ENCODE data around the gene PARD6G. TPM values are rescaled to one million over a fixed set of nuclear protein-coding genes. Genes with fewer than 3 reads are reported as not detected.

Gene PARD6G
- total RNA-seq, 1 donor from 2014 or later: 29.6 TPM

DNA sequence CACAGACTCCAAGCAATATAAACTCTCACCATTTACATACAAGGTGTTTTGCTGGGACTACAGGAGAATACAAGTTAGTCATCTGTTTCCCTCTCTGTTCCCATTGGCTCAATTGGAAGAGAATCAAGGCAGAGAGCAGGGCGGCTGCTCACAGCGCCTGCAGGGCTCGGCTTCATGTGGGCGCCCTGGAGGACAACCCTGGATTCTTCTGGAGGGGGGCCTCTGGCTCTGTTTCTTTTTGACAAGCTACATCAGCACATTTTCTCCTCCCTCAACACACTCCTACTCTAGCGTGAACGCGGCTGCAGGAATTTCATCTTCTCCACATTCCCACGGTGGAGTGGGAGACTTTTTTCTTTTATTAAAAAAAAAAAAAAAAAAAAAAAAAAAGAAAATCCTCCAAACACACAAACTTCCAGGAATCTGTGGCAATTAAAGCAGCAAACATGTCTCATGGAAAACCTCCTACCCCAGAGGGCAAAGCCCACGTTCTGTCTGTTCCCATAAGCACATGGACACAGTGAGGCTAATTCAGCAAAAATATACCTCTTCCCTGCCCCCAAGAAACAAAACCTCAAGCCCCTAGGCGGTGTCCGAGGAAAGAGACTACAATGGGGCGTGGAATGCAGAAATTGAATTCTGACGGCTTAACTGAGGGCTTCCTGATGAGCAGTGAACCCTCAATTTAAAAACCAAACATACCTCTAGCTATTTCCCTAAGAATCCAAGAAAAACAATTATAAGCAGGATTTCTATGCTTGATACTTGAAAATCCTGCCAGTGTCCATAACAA, 50.6 kb downstream of the PARD6G start:
- Mint-ChIP-seq H3K9me3 (ENCODE audit: unreplicated experiment) (no peaks in the 10 kb centered on the region), H3K36me3 (ENCODE audit: low read depth, unreplicated experiment) (peaks cover 5% of the 10 kb centered on the region), H3K4me3 (ENCODE audit: unreplicated experiment) (peak overlapping the region; percentile 62), H3K4me1 (ENCODE audit: low read depth, unreplicated experiment) (peaks cover 28% of the 10 kb centered on the region), H3K27ac (ENCODE audit: unreplicated experiment) (peak overlapping the region; percentile 92), H3K27me3 (ENCODE audit: low read depth, unreplicated experiment) (no peaks in the 10 kb centered on the region)
- H3K27ac ChIP-seq (ENCODE audit: low read depth, low read length): no peak overlapping the region
- DNase-seq (ENCODE audit: low read depth): peak; percentile 52
- H3K27me3 ChIP-seq (ENCODE audit: insufficient read depth, low read length): no peaks in the 10 kb centered on the region
- no peaks in the 10 kb centered on the region for H3K79me2 ChIP-seq (ENCODE audit: insufficient read depth, low read length)
- H3K4me3 ChIP-seq (ENCODE audit: insufficient read depth, low read depth, low read length): no peak overlapping the region
- H3K4me1 ChIP-seq (ENCODE audit: insufficient read depth, low read length): peaks cover 19% of the 10 kb centered on the region
- H3K36me3 ChIP-seq (ENCODE audit: insufficient read depth, low read length): no peaks in the 10 kb centered on the region
- no peak overlapping the region for H3K9ac ChIP-seq (ENCODE audit: low read length)
- H4K20me1 ChIP-seq (ENCODE audit: insufficient read depth, low read length): peaks cover 13% of the 10 kb centered on the region
- no peak overlapping the region for H2AFZ ChIP-seq (ENCODE audit: low read depth, low read length)
- FAIRE-seq: no peak
- H3K4me2 ChIP-seq (ENCODE audit: low read length): peak overlapping the region; percentile 59
- TF ChIP-seq, protein P1, sequence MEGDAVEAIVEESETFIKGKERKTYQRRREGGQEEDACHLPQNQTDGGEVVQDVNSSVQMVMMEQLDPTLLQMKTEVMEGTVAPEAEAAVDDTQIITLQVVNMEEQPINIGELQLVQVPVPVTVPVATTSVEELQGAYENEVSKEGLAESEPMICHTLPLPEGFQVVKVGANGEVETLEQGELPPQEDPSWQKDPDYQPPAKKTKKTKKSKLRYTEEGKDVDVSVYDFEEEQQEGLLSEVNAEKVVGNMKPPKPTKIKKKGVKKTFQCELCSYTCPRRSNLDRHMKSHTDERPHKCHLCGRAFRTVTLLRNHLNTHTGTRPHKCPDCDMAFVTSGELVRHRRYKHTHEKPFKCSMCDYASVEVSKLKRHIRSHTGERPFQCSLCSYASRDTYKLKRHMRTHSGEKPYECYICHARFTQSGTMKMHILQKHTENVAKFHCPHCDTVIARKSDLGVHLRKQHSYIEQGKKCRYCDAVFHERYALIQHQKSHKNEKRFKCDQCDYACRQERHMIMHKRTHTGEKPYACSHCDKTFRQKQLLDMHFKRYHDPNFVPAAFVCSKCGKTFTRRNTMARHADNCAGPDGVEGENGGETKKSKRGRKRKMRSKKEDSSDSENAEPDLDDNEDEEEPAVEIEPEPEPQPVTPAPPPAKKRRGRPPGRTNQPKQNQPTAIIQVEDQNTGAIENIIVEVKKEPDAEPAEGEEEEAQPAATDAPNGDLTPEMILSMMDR (IDR thresholded peaks at IDR 0.05; ENCODE audit: insufficient read depth, low read depth, low read length): no peak
- TF ChIP-seq EZH2 (IDR thresholded peaks at IDR 0.05; ENCODE audit: insufficient read depth, low read length): no peak
- H3K9me3 ChIP-seq (ENCODE audit: insufficient read depth, low read depth, low read length): no peaks in the 10 kb centered on the region

DNA sequence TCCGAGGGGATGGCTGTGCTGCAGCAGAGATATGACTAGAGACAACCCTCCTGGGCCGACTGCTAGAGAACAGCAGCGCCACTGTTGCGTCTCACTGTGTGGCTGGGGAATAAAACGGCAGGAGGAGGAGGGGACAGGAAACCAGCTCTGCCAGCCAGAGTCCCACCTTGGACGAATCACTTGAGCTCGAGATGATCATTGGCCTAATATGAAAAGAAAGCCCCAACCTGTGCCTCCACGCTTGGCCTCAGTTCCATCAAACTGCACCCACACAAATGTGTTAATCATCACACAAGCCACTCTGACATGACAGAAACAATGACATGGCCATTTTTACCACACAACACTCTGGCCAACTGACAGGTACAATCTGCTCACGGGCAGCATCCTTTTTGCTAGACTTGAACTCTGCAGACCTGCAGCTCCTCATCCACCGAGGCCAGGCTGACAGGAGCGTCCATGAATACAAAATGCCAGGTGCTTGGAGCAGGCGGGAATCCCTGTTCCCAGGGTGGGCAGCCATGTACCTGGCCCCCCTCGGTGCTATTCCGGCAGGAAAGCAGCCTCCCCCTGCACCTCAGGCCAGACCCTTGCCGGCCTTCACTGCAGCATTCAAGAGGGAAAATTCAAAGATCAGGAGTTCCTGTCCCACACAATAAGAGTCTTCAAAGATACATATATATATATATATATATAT, 52.3 kb downstream of the PARD6G start:
- no peak overlapping the region for H2AFZ ChIP-seq (ENCODE audit: low read depth, low read length)
- Mint-ChIP-seq H3K27me3 (ENCODE audit: low read depth, unreplicated experiment) (no peaks in the 10 kb centered on the region), H3K27ac (ENCODE audit: unreplicated experiment) (no peak overlapping the region), H3K9me3 (ENCODE audit: unreplicated experiment) (no peaks in the 10 kb centered on the region), H3K4me3 (ENCODE audit: unreplicated experiment) (no peak overlapping the region), H3K36me3 (ENCODE audit: low read depth, unreplicated experiment) (peaks cover 4% of the 10 kb centered on the region), H3K4me1 (ENCODE audit: low read depth, unreplicated experiment) (peaks cover 23% of the 10 kb centered on the region)
- H3K4me1 ChIP-seq (ENCODE audit: insufficient read depth, low read length): peaks cover 19% of the 10 kb centered on the region
- H3K9me3 ChIP-seq (ENCODE audit: insufficient read depth, low read depth, low read length): no peaks in the 10 kb centered on the region
- H3K27ac ChIP-seq (ENCODE audit: low read depth, low read length): no peak overlapping the region
- no peaks in the 10 kb centered on the region for H3K36me3 ChIP-seq (ENCODE audit: insufficient read depth, low read length)
- no peak for TF ChIP-seq EZH2 (IDR thresholded peaks at IDR 0.05; ENCODE audit: insufficient read depth, low read length)
- TF ChIP-seq, protein P1 (IDR thresholded peaks at IDR 0.05; ENCODE audit: insufficient read depth, low read depth, low read length): no peak
- H3K4me2 ChIP-seq (ENCODE audit: low read length): no peak overlapping the region
- FAIRE-seq: no peak
- no peak overlapping the region for H3K9ac ChIP-seq (ENCODE audit: low read length)
- H3K4me3 ChIP-seq (ENCODE audit: insufficient read depth, low read depth, low read length): no peak overlapping the region
- peaks cover 6% of the 10 kb centered on the region for H4K20me1 ChIP-seq (ENCODE audit: insufficient read depth, low read length)
- DNase-seq (ENCODE audit: low read depth): no peak
- no peaks in the 10 kb centered on the region for H3K27me3 ChIP-seq (ENCODE audit: insufficient read depth, low read length)
- no peaks in the 10 kb centered on the region for H3K79me2 ChIP-seq (ENCODE audit: insufficient read depth, low read length)

Data from astrocyte (in vitro differentiated cells and primary cell).